NCI-H748 (cell line): ENCODE results near the gene SDHD.

Source experiments
- DNase-seq: peaks from one replicate; lab custom pipeline; 2025; ENCODE audit not compliant: unreplicated experiment; lab: John Stamatoyannopoulos, UW

Gene SDHD

GRCh38 chr11:112100462-112100861 is 13.8 kb downstream of the SDHD start:
- no peak for DNase-seq

- no peak for DNase-seq
Measured at GRCh38 chr11:112103446-112103845, 16.8 kb downstream of the SDHD start.

- DNase-seq = no peak
Measured at GRCh38 chr11:112106070-112106469, 19.4 kb downstream of the SDHD start.

- peak; percentile 41 for DNase-seq
Measured at GRCh38 chr11:112113539-112114457, 27.1 kb downstream of the SDHD start.

- no peak for DNase-seq
Measured at GRCh38 chr11:112114460-112114859, 27.8 kb downstream of the SDHD start.

- DNase-seq = no peak
Measured at GRCh38 chr11:112115386-112115785, 28.7 kb downstream of the SDHD start.

GRCh38 chr11:112118176-112118575 is 31.5 kb downstream of the SDHD start:
- no peak for DNase-seq

- no peak for DNase-seq
Measured at GRCh38 chr11:112121981-112122615, 35.4 kb downstream of the SDHD start.

- no peak for DNase-seq
Measured at GRCh38 chr11:112123129-112123528, 36.5 kb downstream of the SDHD start.

GRCh38 chr11:112127056-112127455 is 40.4 kb downstream of the SDHD start:
- no peak for DNase-seq

- peak; percentile 66 for DNase-seq
Measured at GRCh38 chr11:112128483-112129121, 41.9 kb downstream of the SDHD start.

- DNase-seq = no peak
Measured at GRCh38 chr11:112129656-112130055, 43.0 kb downstream of the SDHD start.

GRCh38 chr11:112132737-112133136 is 46.1 kb downstream of the SDHD start:
- no peak for DNase-seq

- no peak for DNase-seq
Measured at GRCh38 chr11:112134473-112134872, 47.8 kb downstream of the SDHD start.

- DNase-seq = no peak
Measured at GRCh38 chr11:112143597-112143996, 56.9 kb downstream of the SDHD start.
